ENCODE measurements around the gene IGSF21. TPM values are rescaled to one million over a fixed set of nuclear protein-coding genes. Genes with fewer than 3 reads are reported as not detected.

IGSF21 gene
- total RNA-seq, 4 donors from 2014 or later, result 0.26 to 2.7 (median 0.88) TPM; not detected in 1

GRCh38 chr1:18149027-18149641 lies 41.5 kb downstream of the IGSF21 start:
- no peak overlapping the region for H3K4me3 ChIP-seq
- DNase-seq, result no peak
- no peaks in the 10 kb centered on the region for H3K4me1 ChIP-seq
- 37 to 56% methylated on average over 2 to 6 of the region's 19 CpGs for WGBS, 2 donors
- H3K36me3 ChIP-seq, result no peaks in the 10 kb centered on the region
- peaks cover 0 to 31% (median 0%) of the 10 kb centered on the region in 4 donors for H3K27me3 ChIP-seq
- no peaks in the 10 kb centered on the region for H3K9me3 ChIP-seq
- no peak for TF ChIP-seq POLR2A (IDR thresholded peaks at IDR 0.05)
- no peak for TF ChIP-seq CTCF (IDR thresholded peaks at IDR 0.05)
- H3K27ac ChIP-seq, result no peak overlapping the region
- intact Hi-C loops (cut with DNase I), result no loop called here

DNA sequence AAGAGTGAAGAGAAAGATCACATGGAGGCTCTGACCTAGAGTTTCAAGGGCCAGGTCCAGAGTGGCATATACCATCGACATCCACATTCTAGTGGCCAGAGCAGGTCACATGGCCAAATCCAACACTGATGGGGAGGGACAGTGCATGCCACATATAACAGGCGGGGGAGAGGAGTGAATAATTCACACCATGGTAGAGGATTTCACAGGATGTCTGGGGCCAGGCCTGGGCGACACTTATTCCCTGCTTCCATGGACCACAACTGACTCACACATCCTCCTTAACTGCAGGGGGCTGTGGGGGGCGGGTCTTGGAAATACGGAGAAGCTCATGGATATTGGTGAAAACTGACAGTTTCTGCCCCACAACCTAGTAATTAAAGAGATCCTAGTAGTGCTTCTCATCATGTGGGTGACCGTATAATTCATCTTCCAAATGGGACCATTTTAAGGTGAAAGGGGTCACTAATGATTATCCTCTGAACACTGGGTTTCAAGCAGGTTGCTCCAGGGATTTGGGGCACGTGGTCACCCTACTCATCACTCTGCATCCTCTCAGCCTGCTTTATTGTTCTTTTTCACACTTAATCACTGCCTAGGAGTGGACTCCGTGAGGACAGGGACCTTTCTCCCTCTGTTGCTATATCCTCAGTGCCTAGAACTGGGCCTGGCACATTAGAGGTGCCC lies 44.0 kb downstream of the IGSF21 start:
- no peak for DNase-seq
- TF ChIP-seq POLR2A (IDR thresholded peaks at IDR 0.05), result no peak
- TF ChIP-seq CTCF (IDR thresholded peaks at IDR 0.05), result no peak
- Histone ChIP-seq H3K4me3 (no peak overlapping the region), H3K27ac (no peak overlapping the region), H3K4me1 (no peaks in the 10 kb centered on the region), H3K9me3 (no peaks in the 10 kb centered on the region), H3K27me3 (peaks cover 0 to 27% (median 0%) of the 10 kb centered on the region in 4 donors), H3K36me3 (no peaks in the 10 kb centered on the region)
- 62 to 66% methylated on average over 8 of the region's 8 CpGs for WGBS, 2 donors
- intact Hi-C loops (cut with DNase I), result no loop called here

DNA sequence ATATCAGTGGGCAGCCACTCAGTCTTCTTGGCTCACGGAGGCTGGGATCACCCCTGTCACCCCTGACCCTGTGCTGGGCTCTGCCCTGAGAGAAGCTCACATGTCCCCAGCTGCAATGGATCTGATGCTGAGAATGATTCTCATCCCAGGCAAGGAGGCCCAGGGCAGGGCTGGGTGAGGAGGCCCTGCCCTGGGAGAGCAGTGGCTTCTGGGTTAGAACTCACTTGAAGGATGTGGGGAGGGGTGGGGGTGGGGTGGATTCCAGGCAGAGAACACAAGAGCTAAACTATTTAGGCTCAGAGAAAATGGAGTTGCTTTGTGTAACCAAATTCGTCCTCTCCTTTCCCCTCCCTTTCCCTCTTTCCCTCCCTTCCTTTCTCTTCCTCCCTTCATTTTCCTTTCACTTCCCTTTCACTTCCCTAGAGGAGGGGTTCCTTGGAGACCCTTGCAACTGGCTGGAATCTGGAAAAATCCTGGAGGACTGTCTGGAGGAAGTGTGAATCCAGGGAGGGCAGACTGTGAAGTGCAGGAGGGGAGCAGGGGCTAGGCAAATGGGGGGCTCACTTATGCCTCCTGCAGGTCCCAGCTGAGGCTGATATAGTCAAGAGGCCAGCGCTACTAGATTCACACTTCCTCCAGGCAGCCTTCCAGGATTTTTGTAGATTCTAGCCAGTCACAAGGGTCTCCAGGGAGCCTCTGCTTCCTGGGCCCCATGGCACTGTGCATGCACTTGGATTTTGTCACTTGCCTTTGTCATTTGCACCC lies 47.0 kb downstream of the IGSF21 start:
- no peaks in the 10 kb centered on the region for H3K9me3 ChIP-seq
- H3K27me3 ChIP-seq, result peaks cover 0 to 41% (median 0%) of the 10 kb centered on the region in 4 donors
- H3K36me3 ChIP-seq, result no peaks in the 10 kb centered on the region
- no peak for DNase-seq
- intact Hi-C loops (cut with DNase I), result no loop called here
- H3K27ac ChIP-seq, result no peak overlapping the region
- TF ChIP-seq POLR2A (IDR thresholded peaks at IDR 0.05) (no peak), CTCF (IDR thresholded peaks at IDR 0.05) (no peak)
- 26 to 54% methylated on average over 2 of the region's 3 CpGs for whole genome bisulfite sequencing, 2 donors
- no peak overlapping the region for H3K4me3 ChIP-seq
- H3K4me1 ChIP-seq, result no peaks in the 10 kb centered on the region

DNA sequence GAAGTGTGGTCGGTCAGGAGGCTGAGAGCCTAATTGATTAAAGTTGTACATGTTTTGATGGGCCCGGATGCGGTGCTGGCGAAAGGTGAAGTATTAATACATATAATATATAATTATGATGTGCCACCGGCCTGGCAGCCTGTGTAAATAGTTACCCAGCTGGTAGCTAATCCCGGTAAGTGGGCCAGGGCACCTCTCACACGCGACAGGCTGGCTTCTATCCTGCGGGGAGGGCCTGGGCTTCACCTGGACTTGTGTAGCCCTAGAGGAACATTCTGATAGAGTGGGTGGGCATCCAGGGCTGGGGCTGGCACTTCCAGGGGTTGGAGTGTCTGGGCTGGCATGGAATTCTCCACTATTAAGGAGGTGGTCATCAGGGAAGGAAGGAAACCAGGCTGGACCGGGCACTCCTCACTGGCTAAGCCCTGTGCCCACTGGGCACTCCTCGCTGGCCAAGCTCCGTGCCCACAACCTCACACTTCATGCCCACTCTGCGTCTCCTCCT lies 48.3 kb downstream of the IGSF21 start:
- WGBS, 2 donors, result 48 to 88% methylated on average over 9 to 10 of the region's 13 CpGs
- TF ChIP-seq POLR2A (IDR thresholded peaks at IDR 0.05) (no peak), CTCF (IDR thresholded peaks at IDR 0.05) (no peak)
- no peak overlapping the region for H3K4me3 ChIP-seq
- H3K27ac ChIP-seq, result no peak overlapping the region
- intact Hi-C loops (cut with DNase I), result no loop called here
- H3K9me3 ChIP-seq, result no peaks in the 10 kb centered on the region
- H3K36me3 ChIP-seq, result no peaks in the 10 kb centered on the region
- no peak for DNase-seq
- no peaks in the 10 kb centered on the region for H3K4me1 ChIP-seq
- peaks cover 0 to 41% (median 0%) of the 10 kb centered on the region in 4 donors for H3K27me3 ChIP-seq

- Histone ChIP-seq H3K27ac (no peak overlapping the region), H3K36me3 (no peaks in the 10 kb centered on the region), H3K27me3 (peaks cover 0 to 41% (median 0%) of the 10 kb centered on the region in 4 donors), H3K4me3 (no peak overlapping the region), H3K4me1 (no peaks in the 10 kb centered on the region), H3K9me3 (no peaks in the 10 kb centered on the region)
- WGBS, 2 donors, result 72 to 79% methylated on average over 6 to 10 of the region's 10 CpGs
- no peak for TF ChIP-seq POLR2A (IDR thresholded peaks at IDR 0.05)
- no peak for TF ChIP-seq CTCF (IDR thresholded peaks at IDR 0.05)
- DNase-seq, result no peak
- intact Hi-C loops (cut with DNase I), result no loop called here
These were observed 49.8 kb downstream of the IGSF21 start for GRCh38 chr1:18157352-18157751.
